HepG2 (cell line): Measurements from ENCODE around the gene RNASE8. TPM values are rescaled to one million over a fixed set of nuclear protein-coding genes. Genes with fewer than 3 reads are reported as not detected.

ENCODE experiments used
- ATAC-seq: fragments of 200-7000 bp; cut with Tn5 transposase; 3 replicates; pipeline ENCODE4 v1.9.1; 2020; ENCODE audit warnings: mild to moderate bottlenecking, moderate library complexity
- BruUV-seq: library from RNA; stranded (reverse); fragments of 400-500 nt; replicated peaks from 2 replicates; lab custom pipeline; 2021; lab: Mats Ljungman, UMichigan
- CTCF ChIA-PET: fragments of 300-600 bp; formaldehyde crosslinking; extraction: SDS; loops from one replicate; lab custom pipeline; 2021; ENCODE audit warnings: low total read pairs, inconsistent platforms, low intra/inter-chr PET ratio; lab: Yijun Ruan, JAX
- POLR2A ChIA-PET: fragments of 350-600 bp; sonication (Branson Sonifier 250); formaldehyde crosslinking; loops from one replicate; lab custom pipeline; 2020; ENCODE audit warnings: antibody characterized with exemption, inconsistent platforms; lab: Yijun Ruan, JAX
- DNase-seq: peaks from one replicate; pipeline ENCODE4 v3.0.0-alpha.2; 2015; ENCODE audit warnings: low spot score
- FAIRE-seq: peaks from 3 replicates; lab custom pipeline; 2011; peaks lifted over from hg19 to GRCh38; lab: Jason Lieb, UNC
- H2AFZ ChIP-seq: one replicate; pipeline ENCODE4 v1.6.1; 2011; ENCODE audit warnings: low read length, inconsistent platforms
- H3K27ac ChIP-seq: fragments of 300-600 bp; 3 replicates; pipeline ENCODE4 v1.8.0; 2011; ENCODE audit warnings: mixed run types, mild to moderate bottlenecking, mixed read lengths, low read length, inconsistent platforms; ENCODE audit not compliant: insufficient read depth; ENCODE audit errors: extremely low read length
- H3K27me3 ChIP-seq, 2 experiments: fragments of 200-600 bp in 1 of 2; 2 replicates in 1 of 2; 3 replicates in 1 of 2; pipeline versions ENCODE4 v1.6.0 to v1.8.0; 2011; ENCODE audit warnings: low read length in 2 of 2, mild to moderate bottlenecking in 2 of 2, moderate library complexity in 2 of 2, inconsistent platforms in 1 of 2; ENCODE audit not compliant: insufficient read depth in 2 of 2, control insufficient read depth in 1 of 2
- H3K36me3 ChIP-seq, 2 experiments: fragments of 200-600 bp in 1 of 2; replicated peaks in 1 of 2; 2 replicates in 1 of 2; 3 replicates in 1 of 2; pipeline versions ENCODE4 v1.5.1 to v1.8.0; 2011; ENCODE audit warnings: low read length in 2 of 2, inconsistent platforms in 1 of 2; ENCODE audit not compliant: insufficient read depth in 2 of 2, control insufficient read depth in 1 of 2
- H3K4me1 ChIP-seq: 2 replicates; pipeline ENCODE4 v1.5.1; 2012; ENCODE audit warnings: low read length, inconsistent platforms; ENCODE audit not compliant: insufficient read depth
- H3K4me2 ChIP-seq: 2 replicates; pipeline ENCODE4 v1.6.0; 2011; ENCODE audit warnings: low read depth, low read length, inconsistent platforms
- H3K4me3 ChIP-seq, 3 experiments: fragments of 200-600 bp in 1 of 3; sonication (generic), shearing (Covaris generic) in 1 of 3; replicated peaks in 1 of 3; 2 replicates each; pipeline ENCODE4 v1.5.1; 2011 to 2016; ENCODE audit warnings: low read length in 3 of 3, inconsistent platforms in 2 of 3, low read depth in 2 of 3, mild to moderate bottlenecking in 2 of 3, control low read depth in 1 of 3, mixed read lengths in 1 of 3; ENCODE audit not compliant: insufficient read depth in 1 of 3
- H3K79me2 ChIP-seq: one replicate; pipeline ENCODE4 v1.6.1; 2011; ENCODE audit warnings: low read length, inconsistent platforms; ENCODE audit not compliant: insufficient read depth
- H3K9ac ChIP-seq: 2 replicates; pipeline ENCODE4 v1.6.0; 2011; ENCODE audit warnings: mild to moderate bottlenecking, low read depth, low read length, inconsistent platforms; ENCODE audit not compliant: insufficient read depth
- H3K9me3 ChIP-seq: 2 replicates; pipeline ENCODE4 v1.5.1; 2012; ENCODE audit warnings: mild to moderate bottlenecking, low read length
- H4K20me1 ChIP-seq: 2 replicates; pipeline ENCODE4 v1.6.0; 2011; ENCODE audit warnings: inconsistent platforms, mild to moderate bottlenecking, low read length, moderate library complexity; ENCODE audit not compliant: insufficient read depth
- BORCS8-MEF2B ChIP-seq: sonication (generic); formaldehyde crosslinking; IDR thresholded peaks from 2 replicates; pipeline ENCODE4 v1.8.0; 2022; ENCODE audit warnings: mild to moderate bottlenecking, missing genetic modification reagents
- CEBPG ChIP-seq: IDR thresholded peaks from 2 replicates; pipeline ENCODE4 v1.6.1; 2016
- ELF4 ChIP-seq: sonication (generic); formaldehyde crosslinking; IDR thresholded peaks from 2 replicates; pipeline ENCODE4 v1.5.0; 2020; ENCODE audit warnings: missing genetic modification reagents, mild to moderate bottlenecking, moderate library complexity, borderline replicate concordance
- MTA3 ChIP-seq: sonication (generic); formaldehyde crosslinking; IDR thresholded peaks from 2 replicates; pipeline ENCODE4 v1.4.0; 2020; ENCODE audit warnings: missing genetic modification reagents
- PTBP1 ChIP-seq: fragments of 200-400 bp; formaldehyde crosslinking; IDR thresholded peaks from 2 replicates; pipeline ENCODE4 v1.6.1; 2018; ENCODE audit warnings: low read length, low read depth; ENCODE audit not compliant: poor library complexity, severe bottlenecking
- SP2 ChIP-seq: sonication (generic); formaldehyde crosslinking; IDR thresholded peaks from 2 replicates; pipeline ENCODE4 v1.5.1; 2020; ENCODE audit warnings: mild to moderate bottlenecking, missing genetic modification reagents
- ZBTB21 ChIP-seq: sonication (generic); formaldehyde crosslinking; IDR thresholded peaks from 2 replicates; pipeline ENCODE4 v1.4.0; 2020; ENCODE audit warnings: missing genetic modification reagents
- ZKSCAN1 ChIP-seq: fragments of 150-350 bp; IDR thresholded peaks from 2 replicates; pipeline ENCODE4 v1.6.1; 2014; ENCODE audit warnings: low read length
- ZNF263 ChIP-seq: sonication (generic); formaldehyde crosslinking; IDR thresholded peaks from 2 replicates; pipeline ENCODE4 v1.4.0; 2020; ENCODE audit warnings: missing genetic modification reagents
- ZNF773 ChIP-seq: sonication (generic); formaldehyde crosslinking; IDR thresholded peaks from 2 replicates; pipeline ENCODE4 v1.4.0; 2020; ENCODE audit warnings: missing genetic modification reagents, borderline replicate concordance
- WGBS: methylation state at CpG from one replicate; pipeline ENCODE4 v1.1.6; 2017; ENCODE audit warnings: low lambda C conversion rate; 5-methylcytosine and 5-hydroxymethylcytosine counted together
- in situ Hi-C: cut with HindIII; loops from 2 replicates; pipeline ENCODE4 v1.10.0; 2017; ENCODE audit warnings: low pct_unique_long_range_greater_than_20kb; ENCODE audit not compliant: extremely low pct_ligation_motif_present
- intact Hi-C: fragments of 100-400 bp; cut with micrococcal nuclease; formaldehyde crosslinking; loops from one replicate; pipeline ENCODE4 v1.10.0; 2022; ENCODE audit not compliant: unreplicated experiment
- polyA plus RNA-seq, 8 experiments: library from polyadenylated mRNA; depleted of rRNA in 3 of 8; stranded (reverse) in 7 of 8; unstranded in 1 of 8; fragments of >200 nt; fragmentation: Illumina TruSeq in 4 of 8; extraction: Trizol in 4 of 8; gene quantifications; 2 replicates each; pipeline versions ENCODE4 v1.2.1 to v1.2.3, GENCODE V29; 2011 to 2016; ENCODE audit warnings: low read depth in 4 of 8, missing spikeins in 1 of 8, mixed read lengths in 1 of 8; ENCODE audit not compliant: insufficient read depth in 1 of 8
- total RNA-seq, 5 experiments: library from RNA; depleted of rRNA; stranded (reverse); fragments of >200 nt; fragmentation: Illumina TruSeq; extraction: Trizol; gene quantifications; 2 replicates each; pipeline ENCODE4 v1.2.3, GENCODE V29; 2016; ENCODE audit warnings: low read depth in 1 of 5
- TF ChIP-seq, protein P1 (sequence below): sonication (generic); formaldehyde crosslinking; IDR thresholded peaks from 2 replicates; pipeline ENCODE4 v1.4.0; 2020; ENCODE audit warnings: missing genetic modification reagents, borderline replicate concordance
- TF ChIP-seq, protein P2 (sequence below): sonication (generic); formaldehyde crosslinking; IDR thresholded peaks from 2 replicates; pipeline ENCODE4 v1.4.0; 2020; ENCODE audit warnings: missing genetic modification reagents

The RNASE8 gene
- total and polyA plus RNA-seq, 2 of the 13 experiments (the other 11 are each of a cell fraction or from before 2014, with no cell fraction given): not detected

- WGBS: 95% methylated on average over 7 of the region's 7 CpGs
- no peak overlapping the region for H3K4me2 ChIP-seq
- intact Hi-C loops: no loop called here
- no peaks in the 10 kb centered on the region for H3K9me3 ChIP-seq
- H3K27me3 ChIP-seq: no peaks in the 10 kb centered on the region
- ChIA-PET POLR2A (interaction anchor here (1.5 to 8.0 kb wide), 2 partner anchors 21 to 37 kb away, joined by 4 to 112 read pairs; no protein-coding TSS in a partner anchor), CTCF (interaction anchor here (1.1 kb wide), 1 partner anchor 21 kb away, joined by 3 read pairs; no protein-coding TSS in a partner anchor)
- peaks cover 35 to 51% of the 10 kb centered on the region in 2 experiments for H3K36me3 ChIP-seq
- FAIRE-seq (no peak), DNase-seq (no peak), ATAC-seq (no peak)
- H4K20me1 ChIP-seq: no peaks in the 10 kb centered on the region
- H3K27ac ChIP-seq: no peak overlapping the region
- TF ChIP-seq MTA3 (no peak), ZKSCAN1 (no peak), ZNF263 (no peak), CEBPG (no peak), ZBTB21 (CRISPR knock-in tag) (no peak), PTBP1 (no peak), SP2 (CRISPR knock-in tag) (no peak), BORCS8-MEF2B (no peak), ELF4 (CRISPR knock-in tag) (no peak), ZNF773 (CRISPR knock-in tag) (no peak)
- TF ChIP-seq, protein P1, sequence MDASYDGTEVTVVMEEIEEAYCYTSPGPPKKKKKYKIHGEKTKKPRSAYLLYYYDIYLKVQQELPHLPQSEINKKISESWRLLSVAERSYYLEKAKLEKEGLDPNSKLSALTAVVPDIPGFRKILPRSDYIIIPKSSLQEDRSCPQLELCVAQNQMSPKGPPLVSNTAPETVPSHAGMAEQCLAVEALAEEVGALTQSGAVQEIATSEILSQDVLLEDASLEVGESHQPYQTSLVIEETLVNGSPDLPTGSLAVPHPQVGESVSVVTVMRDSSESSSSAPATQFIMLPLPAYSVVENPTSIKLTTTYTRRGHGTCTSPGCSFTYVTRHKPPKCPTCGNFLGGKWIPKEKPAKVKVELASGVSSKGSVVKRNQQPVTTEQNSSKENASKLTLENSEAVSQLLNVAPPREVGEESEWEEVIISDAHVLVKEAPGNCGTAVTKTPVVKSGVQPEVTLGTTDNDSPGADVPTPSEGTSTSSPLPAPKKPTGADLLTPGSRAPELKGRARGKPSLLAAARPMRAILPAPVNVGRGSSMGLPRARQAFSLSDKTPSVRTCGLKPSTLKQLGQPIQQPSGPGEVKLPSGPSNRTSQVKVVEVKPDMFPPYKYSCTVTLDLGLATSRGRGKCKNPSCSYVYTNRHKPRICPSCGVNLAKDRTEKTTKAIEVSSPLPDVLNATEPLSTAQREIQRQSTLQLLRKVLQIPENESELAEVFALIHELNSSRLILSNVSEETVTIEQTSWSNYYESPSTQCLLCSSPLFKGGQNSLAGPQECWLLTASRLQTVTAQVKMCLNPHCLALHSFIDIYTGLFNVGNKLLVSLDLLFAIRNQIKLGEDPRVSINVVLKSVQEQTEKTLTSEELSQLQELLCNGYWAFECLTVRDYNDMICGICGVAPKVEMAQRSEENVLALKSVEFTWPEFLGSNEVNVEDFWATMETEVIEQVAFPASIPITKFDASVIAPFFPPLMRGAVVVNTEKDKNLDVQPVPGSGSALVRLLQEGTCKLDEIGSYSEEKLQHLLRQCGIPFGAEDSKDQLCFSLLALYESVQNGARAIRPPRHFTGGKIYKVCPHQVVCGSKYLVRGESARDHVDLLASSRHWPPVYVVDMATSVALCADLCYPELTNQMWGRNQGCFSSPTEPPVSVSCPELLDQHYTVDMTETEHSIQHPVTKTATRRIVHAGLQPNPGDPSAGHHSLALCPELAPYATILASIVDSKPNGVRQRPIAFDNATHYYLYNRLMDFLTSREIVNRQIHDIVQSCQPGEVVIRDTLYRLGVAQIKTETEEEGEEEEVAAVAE: no peak
- TF ChIP-seq, protein P2, sequence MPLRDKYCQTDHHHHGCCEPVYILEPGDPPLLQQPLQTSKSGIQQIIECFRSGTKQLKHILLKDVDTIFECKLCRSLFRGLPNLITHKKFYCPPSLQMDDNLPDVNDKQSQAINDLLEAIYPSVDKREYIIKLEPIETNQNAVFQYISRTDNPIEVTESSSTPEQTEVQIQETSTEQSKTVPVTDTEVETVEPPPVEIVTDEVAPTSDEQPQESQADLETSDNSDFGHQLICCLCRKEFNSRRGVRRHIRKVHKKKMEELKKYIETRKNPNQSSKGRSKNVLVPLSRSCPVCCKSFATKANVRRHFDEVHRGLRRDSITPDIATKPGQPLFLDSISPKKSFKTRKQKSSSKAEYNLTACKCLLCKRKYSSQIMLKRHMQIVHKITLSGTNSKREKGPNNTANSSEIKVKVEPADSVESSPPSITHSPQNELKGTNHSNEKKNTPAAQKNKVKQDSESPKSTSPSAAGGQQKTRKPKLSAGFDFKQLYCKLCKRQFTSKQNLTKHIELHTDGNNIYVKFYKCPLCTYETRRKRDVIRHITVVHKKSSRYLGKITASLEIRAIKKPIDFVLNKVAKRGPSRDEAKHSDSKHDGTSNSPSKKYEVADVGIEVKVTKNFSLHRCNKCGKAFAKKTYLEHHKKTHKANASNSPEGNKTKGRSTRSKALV (CRISPR knock-in tag): no peak
- H3K9ac ChIP-seq: no peak overlapping the region
- peaks cover 33% of the 10 kb centered on the region for H3K4me1 ChIP-seq
- no peak overlapping the region for H3K4me3 ChIP-seq
- H2AFZ ChIP-seq: no peak overlapping the region
- no TSS peak for BruUV-seq
- in situ Hi-C loops: loop anchor here (5.0 kb wide), 1 partner anchor 84 kb away; the partner anchor contains the start of gene TMEM253
- peaks cover 4% of the 10 kb centered on the region for H3K79me2 ChIP-seq
These were observed 39.3 kb upstream of the RNASE8 start for GRCh38 chr14:21018286-21018685.
